HG02840 (cell line): ENCODE data around the gene SHROOM3.

Experiments used
- ATAC-seq: cut with Tn5 transposase; IDR thresholded peaks from one replicate; pipeline ENCODE4 v1.9.1; 2021; ENCODE audit warnings: mild to moderate bottlenecking, moderate library complexity, moderate number of reproducible peaks; ENCODE audit not compliant: unreplicated experiment, low FRiP score

SHROOM3 gene

GRCh38 chr4:76614589-76614988 is 179.6 kb downstream of the SHROOM3 start:
- ATAC-seq = no peak

DNA sequence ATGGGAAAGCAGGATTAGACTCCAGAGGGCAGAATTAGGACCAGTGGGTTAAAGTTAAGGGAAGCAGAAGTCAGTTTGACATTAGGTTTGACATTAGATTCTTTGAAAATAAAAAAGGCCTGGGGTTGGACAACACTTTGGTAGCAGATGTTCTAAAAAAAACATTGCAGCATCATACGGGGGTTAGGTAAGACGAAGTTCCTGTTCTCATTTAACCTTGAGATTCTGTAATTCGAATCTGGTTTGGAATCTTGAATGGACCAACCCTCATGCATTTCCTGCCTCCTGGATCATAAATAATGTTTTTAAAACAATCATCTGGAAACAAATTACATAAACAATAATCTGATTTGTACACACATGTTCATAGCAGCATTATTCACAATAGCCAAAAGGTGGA is 181.0 kb downstream of the SHROOM3 start:
- ATAC-seq = no peak

DNA sequence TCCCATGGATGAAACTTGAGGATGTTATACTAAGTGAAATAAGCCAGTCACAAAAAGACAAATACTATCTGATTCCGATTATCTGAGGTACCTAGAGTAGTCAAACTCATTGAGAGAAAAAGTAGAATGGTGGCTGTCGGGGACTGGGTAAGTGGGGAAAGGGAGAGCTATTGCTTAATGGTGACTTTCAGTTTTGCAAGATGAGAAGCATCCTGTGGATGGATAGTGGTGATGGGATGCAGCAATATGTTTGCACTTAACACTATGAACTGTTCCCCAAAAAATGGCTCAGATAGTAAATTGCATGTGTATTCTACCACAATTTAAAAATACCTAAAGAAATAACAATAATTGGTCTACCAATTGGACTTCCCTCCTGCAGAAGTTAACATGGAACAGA is 181.5 kb downstream of the SHROOM3 start:
- no peak for ATAC-seq

DNA sequence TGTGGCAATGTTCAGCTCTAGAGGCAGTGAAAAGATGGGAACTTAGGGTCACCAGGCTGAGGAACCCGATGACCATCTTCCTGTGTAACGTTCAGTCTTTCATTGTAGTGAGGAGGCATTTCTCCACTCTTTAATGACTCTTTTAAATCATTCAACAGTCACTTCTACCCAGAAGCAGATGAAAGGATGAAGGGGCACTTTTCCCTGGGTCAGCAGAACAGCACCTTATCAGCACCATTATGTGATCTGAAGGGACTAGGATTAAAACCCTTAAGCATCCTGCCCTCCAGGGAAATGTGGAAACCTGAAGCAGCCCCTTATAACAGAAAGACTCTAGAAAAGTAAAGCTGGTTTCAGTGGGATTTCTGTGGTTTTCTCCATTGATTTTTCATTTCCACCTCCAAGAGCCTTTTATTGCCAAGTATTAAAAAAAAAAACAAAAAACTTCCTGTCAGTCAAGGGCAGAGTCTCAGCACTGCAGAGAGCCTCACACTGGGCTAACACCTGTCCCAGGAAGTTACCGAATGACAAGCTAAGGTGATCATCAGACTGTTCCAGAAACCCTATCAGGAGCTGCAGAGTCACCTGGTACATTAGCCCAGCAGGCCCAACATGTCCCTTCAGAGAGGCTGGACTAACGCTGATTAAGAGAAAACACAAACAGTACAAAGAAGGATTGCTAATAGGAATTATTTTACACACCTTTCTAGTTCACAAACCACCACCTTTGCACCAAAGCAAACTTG is 185.9 kb downstream of the SHROOM3 start:
- ATAC-seq = no peak

DNA sequence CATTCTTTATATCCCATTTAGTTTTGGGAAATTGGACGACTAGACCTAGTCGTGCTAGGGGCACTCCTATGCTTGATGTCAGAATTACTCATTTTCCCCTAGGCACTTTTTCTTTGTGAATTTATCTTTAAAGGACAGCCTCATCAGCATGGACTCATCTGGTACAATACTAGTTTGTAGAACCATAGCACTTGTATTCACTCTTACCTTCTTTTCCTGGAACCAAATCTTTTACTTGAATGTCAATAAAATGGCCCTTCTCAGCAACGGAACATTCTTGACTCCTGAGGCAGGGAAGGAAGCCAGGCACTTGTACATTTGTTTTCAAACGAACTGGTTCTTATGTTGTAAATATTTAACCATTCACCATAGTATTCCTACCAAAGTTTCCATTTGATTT is 187.1 kb downstream of the SHROOM3 start:
- no peak for ATAC-seq

- ATAC-seq = no peak
Measured at GRCh38 chr4:76622717-76623116, 187.7 kb downstream of the SHROOM3 start.

DNA sequence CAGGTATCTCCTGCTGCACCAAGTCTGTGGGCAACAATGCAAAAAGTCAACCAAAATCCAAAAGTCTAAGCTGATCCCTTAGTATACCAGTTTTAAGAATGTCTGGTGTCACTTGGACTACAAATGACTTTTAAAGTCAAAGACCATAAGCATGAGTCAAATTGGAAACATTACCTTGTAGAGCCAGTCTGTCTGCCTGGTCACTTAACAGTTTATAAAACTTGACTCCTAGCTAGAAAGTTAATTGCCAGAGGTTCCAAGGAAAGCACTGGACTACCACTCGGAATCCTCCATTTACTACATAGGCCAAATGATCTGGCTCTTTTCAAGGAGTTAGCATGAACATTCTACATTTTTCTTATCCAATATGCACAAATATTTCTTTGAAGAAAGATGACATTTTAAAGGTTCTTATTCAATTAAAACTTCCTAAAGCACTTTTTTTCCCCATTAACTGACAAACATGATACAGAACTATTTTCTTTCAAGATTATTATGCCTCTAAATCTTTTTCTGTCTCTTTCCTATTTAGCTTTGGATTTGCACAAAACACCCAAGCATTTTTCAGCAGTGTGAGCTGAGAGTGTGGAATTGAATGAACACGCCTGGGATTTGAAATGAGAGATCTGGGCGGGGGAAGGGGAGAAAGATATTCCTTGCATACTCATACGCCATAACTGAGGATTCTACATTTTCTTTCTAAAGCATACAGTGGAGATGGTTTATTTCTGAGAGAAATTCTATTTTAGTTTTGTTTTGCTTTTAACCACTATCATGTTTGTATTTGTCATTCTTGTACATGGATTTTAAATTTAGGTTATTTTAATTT is 188.4 kb downstream of the SHROOM3 start:
- no peak for ATAC-seq

- no peak for ATAC-seq
Measured at GRCh38 chr4:76624241-76624681, 189.2 kb downstream of the SHROOM3 start.

DNA sequence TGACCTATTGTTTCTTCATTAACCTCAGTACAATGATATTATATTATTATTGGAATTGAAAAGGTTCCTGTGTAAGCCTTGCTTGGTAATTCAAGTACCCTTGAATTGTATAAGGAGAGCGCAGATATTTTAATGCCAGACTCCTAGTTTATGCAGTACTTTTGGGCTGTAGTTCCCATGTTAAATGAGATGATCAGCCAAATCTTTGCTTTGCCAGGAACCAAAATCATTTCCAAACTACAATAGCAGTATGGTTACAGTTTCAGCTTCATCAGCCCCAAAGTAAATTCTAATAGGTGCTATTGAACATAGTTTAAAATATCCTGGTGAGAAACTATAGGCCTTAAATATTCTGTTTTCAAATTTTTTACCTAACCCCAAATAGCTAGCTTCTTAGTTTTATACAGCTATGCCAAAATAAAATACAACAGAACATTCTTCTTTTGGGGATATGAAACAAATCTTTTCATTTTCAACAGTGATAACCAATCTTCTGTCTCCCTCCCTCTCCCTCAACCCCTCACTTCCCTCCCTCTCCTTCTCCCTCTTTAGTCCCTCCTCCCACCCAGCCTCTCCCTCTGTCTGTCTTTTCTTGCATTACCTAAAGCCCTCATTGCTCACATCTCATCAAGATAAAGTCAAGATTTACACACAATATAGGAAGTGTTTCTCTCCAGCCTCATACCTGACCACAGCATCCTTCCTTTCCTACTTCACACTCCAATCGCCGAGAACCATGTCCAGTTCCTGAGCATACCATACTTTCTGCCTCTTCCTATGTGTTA is 190.1 kb downstream of the SHROOM3 start:
- no peak for ATAC-seq

- no peak for ATAC-seq
Measured at GRCh38 chr4:76626686-76627465, 191.8 kb downstream of the SHROOM3 start.

GRCh38 chr4:76628251-76628650 is 193.2 kb downstream of the SHROOM3 start:
- ATAC-seq = no peak

DNA sequence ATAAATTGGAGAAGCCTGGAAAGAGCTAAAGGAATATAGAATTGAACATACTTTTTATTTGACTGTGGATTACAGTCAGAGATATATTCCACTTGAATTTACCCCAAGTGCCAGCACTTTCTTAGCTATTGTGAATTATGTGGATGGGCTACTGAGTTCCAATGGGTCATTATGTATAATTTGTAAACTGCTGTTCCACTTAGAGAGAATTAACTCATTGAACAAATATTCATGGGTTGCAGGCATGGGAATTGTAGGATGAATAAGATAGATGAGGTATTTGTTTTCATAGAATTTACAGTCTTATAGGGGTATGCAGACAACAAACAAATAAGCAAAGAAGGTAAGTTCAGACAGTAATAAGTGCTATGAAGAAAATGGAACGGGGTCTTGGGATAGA is 195.7 kb downstream of the SHROOM3 start:
- ATAC-seq = no peak

DNA sequence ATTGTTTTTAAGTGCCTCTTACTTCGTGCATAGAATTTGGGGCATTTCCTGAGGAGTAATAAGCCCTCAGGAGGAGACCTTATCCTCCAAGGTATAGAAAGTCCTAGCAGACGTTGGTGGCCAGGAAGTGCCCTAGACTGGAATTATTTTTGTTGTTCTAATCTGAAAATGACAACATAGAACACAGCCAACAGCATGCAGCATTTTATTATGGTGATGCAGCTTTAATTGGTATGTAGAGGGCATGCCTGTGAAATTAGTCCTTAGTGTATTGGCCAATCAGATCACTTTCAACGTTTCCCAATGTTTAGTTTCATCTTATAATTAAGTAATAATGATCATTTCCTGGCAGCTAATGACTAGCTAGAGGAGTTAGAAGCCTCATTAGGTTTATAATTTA is 199.2 kb downstream of the SHROOM3 start:
- ATAC-seq = no peak

GRCh38 chr4:76637712-76638361 is 202.8 kb downstream of the SHROOM3 start:
- no peak for ATAC-seq

GRCh38 chr4:76639288-76639687 is 204.3 kb downstream of the SHROOM3 start:
- no peak for ATAC-seq

- ATAC-seq = no peak
Measured at GRCh38 chr4:76640353-76640910, 205.4 kb downstream of the SHROOM3 start.

- ATAC-seq = no peak
Measured at GRCh38 chr4:76641351-76641750, 206.3 kb downstream of the SHROOM3 start.

- ATAC-seq = no peak
Measured at GRCh38 chr4:76641758-76642157, 206.7 kb downstream of the SHROOM3 start.

DNA sequence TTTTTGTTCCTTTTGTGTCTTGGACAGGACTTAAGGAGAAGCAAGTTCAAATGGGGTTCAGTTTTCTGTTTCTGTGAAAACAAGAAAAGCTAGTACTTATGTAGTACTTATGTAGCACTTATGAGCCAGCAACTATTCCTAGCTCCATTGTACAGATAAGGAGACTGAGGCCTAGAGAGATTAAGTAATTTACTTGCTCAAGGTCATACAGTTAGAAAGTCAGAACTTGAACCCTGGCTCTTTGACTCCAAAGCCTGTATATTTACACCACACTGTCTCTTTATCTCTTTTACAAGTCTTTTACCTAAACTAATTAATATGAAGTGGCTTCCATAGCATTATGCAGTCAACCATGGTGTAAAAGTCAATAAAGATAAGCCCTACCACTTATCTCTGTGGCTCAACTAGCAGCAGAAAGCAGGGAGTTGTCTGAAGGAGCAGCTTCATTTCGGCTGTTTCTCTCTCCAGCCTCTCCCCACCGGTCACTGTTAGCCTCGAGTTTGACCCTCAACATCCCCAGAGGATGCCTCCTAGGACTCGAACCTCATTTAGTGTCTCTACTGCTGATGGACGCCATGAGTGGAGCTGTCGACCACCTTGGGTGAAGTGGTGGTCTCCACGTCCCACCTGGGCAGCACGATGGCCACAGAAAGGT is 209.9 kb downstream of the SHROOM3 start:
- no peak for ATAC-seq
